Measurements from ENCODE around the gene UNC5CL. TPM values are rescaled to one million over a fixed set of nuclear protein-coding genes. Genes with fewer than 3 reads are reported as not detected.

The UNC5CL gene
- total and polyA plus RNA-seq, 9 of the 15 experiments (the other 6 are each of a cell fraction or from before 2014, with no cell fraction given): 0.07 to 1.8 (median 0.62) TPM; not detected in 1

GRCh38 chr6:40986364-40986763, 52.7 kb downstream of the UNC5CL start:
- Histone ChIP-seq H3K27ac (ENCODE audit: extremely low read depth, low read depth, low read length) (no peak overlapping the region), H3K9me3 (replicated peaks; ENCODE audit: control insufficient read depth, insufficient read depth, low read depth, low read length) (no peaks in the 10 kb centered on the region), H2AFZ (ENCODE audit: low read depth, low read length) (no peak overlapping the region), H3K9ac (ENCODE audit: insufficient read depth in 1 of 2, low read depth in 2 of 2, low read length in 2 of 2) (no peak overlapping the region), H3K4me2 (ENCODE audit: insufficient read depth, low read length) (no peak overlapping the region), H4K20me1 (replicated peaks; ENCODE audit: control insufficient read depth, insufficient read depth, low read length) (no peaks in the 10 kb centered on the region), H3K79me2 (ENCODE audit: control insufficient read depth, insufficient read depth, low read length) (no peaks in the 10 kb centered on the region), H3K4me3 (no peak overlapping the region), H3K9me1 (ENCODE audit: control insufficient read depth, insufficient read depth, low read length) (no peaks in the 10 kb centered on the region), H3K27me3 (ENCODE audit: control insufficient read depth in 2 of 2, insufficient read depth in 2 of 2, low read length in 2 of 2) (peaks cover 14 to 40% of the 10 kb centered on the region in 2 experiments; a peak in 4 of 5 replicates), H3K4me1 (replicated peaks in 1 of 2; ENCODE audit: control insufficient read depth in 2 of 2, insufficient read depth in 2 of 2, low read length in 2 of 2) (no peaks in the 10 kb centered on the region), H3K36me3 (ENCODE audit: control insufficient read depth, insufficient read depth, low read length) (no peaks in the 10 kb centered on the region)
- in situ Hi-C loops (cut with MboI) (no loop called here), intact Hi-C loops (cut with micrococcal nuclease) (no loop called here)
- ChIA-PET CTCF (ENCODE audit: low intra/inter-chr PET ratio) (no interaction called here), POLR2A (interaction anchor here (0.8 to 1.4 kb wide), 2 partner anchors 12 to 13 kb away, joined by 3 read pairs; no protein-coding TSS in a partner anchor)
- no peak for DNase-seq (ENCODE audit: extremely low read depth in 1 of 4, low spot score in 3 of 4)
- FAIRE-seq: no peak
- TF ChIP-seq POLR2H (tag; IDR thresholded peaks at IDR 0.05; ENCODE audit: low read depth): no peak
- TF ChIP-seq NCOA2 (IDR thresholded peaks at IDR 0.05; ENCODE audit: partially characterized antibody in 2 of 2): no peak
- BruUV-seq (replicated peaks): no TSS peak
- WGBS (ENCODE audit: insufficient coverage, low coverage, missing lambda C conversion rate): 0% methylated on average over 2 of the region's 2 CpGs
- ATAC-seq: no peak

GRCh38 chr6:40983752-40984151, 55.3 kb downstream of the UNC5CL start:
- FAIRE-seq: no peak
- H3K4me1 ChIP-seq (replicated peaks in 1 of 2; ENCODE audit: control insufficient read depth in 2 of 2, insufficient read depth in 2 of 2, low read length in 2 of 2): no peaks in the 10 kb centered on the region
- no peak overlapping the region for H2AFZ ChIP-seq (ENCODE audit: low read depth, low read length)
- peaks cover 6 to 32% of the 10 kb centered on the region in 2 experiments; a peak in 4 of 5 replicates for H3K27me3 ChIP-seq (ENCODE audit: control insufficient read depth in 2 of 2, insufficient read depth in 2 of 2, low read length in 2 of 2)
- H4K20me1 ChIP-seq (replicated peaks; ENCODE audit: control insufficient read depth, insufficient read depth, low read length): no peaks in the 10 kb centered on the region
- H3K9me3 ChIP-seq (replicated peaks; ENCODE audit: control insufficient read depth, insufficient read depth, low read depth, low read length): no peaks in the 10 kb centered on the region
- H3K9ac ChIP-seq (ENCODE audit: insufficient read depth in 1 of 2, low read depth in 2 of 2, low read length in 2 of 2): no peak overlapping the region
- H3K4me3 ChIP-seq: no peak overlapping the region
- TF ChIP-seq ZNF699 (CRISPR knock-in tag; IDR thresholded peaks at IDR 0.05; ENCODE audit: insufficient replicate concordance) (no peak), MIER1 (IDR thresholded peaks at IDR 0.05; ENCODE audit: low read depth) (no peak), SRF (CRISPR knock-in tag; IDR thresholded peaks at IDR 0.05) (no peak), E2F4 (CRISPR knock-in tag; IDR thresholded peaks at IDR 0.05; ENCODE audit: low read depth) (no peak), NFXL1 (CRISPR knock-in tag; IDR thresholded peaks at IDR 0.05) (no peak), HDAC6 (IDR thresholded peaks at IDR 0.05; ENCODE audit: low read depth, low read length) (no peak), KLF13 (tag; IDR thresholded peaks at IDR 0.05; ENCODE audit: borderline replicate concordance, low read depth) (no peak), HMGXB4 (CRISPR knock-in tag; IDR thresholded peaks at IDR 0.05) (no peak), SREBF2 (CRISPR knock-in tag; IDR thresholded peaks at IDR 0.05) (no peak), NEUROD1 (IDR thresholded peaks at IDR 0.05; ENCODE audit: borderline replicate concordance, low read depth, low read length, partially characterized antibody) (no peak), ILF3 (IDR thresholded peaks at IDR 0.05; ENCODE audit: borderline replicate concordance) (no peak), MCM5 (IDR thresholded peaks at IDR 0.05; ENCODE audit: low read depth) (no peak)
- DNase-seq (ENCODE audit: extremely low read depth in 1 of 4, low spot score in 3 of 4): no peak
- no peak overlapping the region for H3K27ac ChIP-seq (ENCODE audit: extremely low read depth, low read depth, low read length)
- ATAC-seq: no peak
- POLR2A ChIA-PET: interaction anchor here (1.4 kb wide), 1 partner anchor 12 kb away, joined by 3 read pairs; no protein-coding TSS in a partner anchor
- H3K4me2 ChIP-seq (ENCODE audit: insufficient read depth, low read length): no peak overlapping the region
- H3K79me2 ChIP-seq (ENCODE audit: control insufficient read depth, insufficient read depth, low read length): no peaks in the 10 kb centered on the region
- H3K9me1 ChIP-seq (ENCODE audit: control insufficient read depth, insufficient read depth, low read length): no peaks in the 10 kb centered on the region
- BruUV-seq (replicated peaks): no TSS peak
- CTCF ChIA-PET (ENCODE audit: low intra/inter-chr PET ratio): no interaction called here
- intact Hi-C loops (cut with micrococcal nuclease): loop anchor here (5.0 kb wide), 1 partner anchor 634 kb away; no protein-coding TSS in a partner anchor
- no peaks in the 10 kb centered on the region for H3K36me3 ChIP-seq (ENCODE audit: control insufficient read depth, insufficient read depth, low read length)
- in situ Hi-C loops (cut with MboI): no loop called here

Data from K562 (cell line).